Sigmoid colon (tissue), 7 donors: ENCODE measurements around the gene CACNA2D3. TPM values are rescaled to one million over a fixed set of nuclear protein-coding genes. Genes with fewer than 3 reads are reported as not detected.
"Not testable (repeated sequence)": the region's sequence is repeated elsewhere in the genome, so short reads cannot be mapped to it uniquely, and the experiment has no call there.

Experiments used
- DNase-seq: peaks from one replicate; pipeline ENCODE4 v3.0.0-alpha.2; 2019
- H3K27ac ChIP-seq, 4 donors: fragments of 200-600 bp; sonication (generic); one replicate each; pipeline ENCODE4 v1.5.1; 2016 to 2019; ENCODE audit warnings: mild to moderate bottlenecking in 1 of 4
- H3K27me3 ChIP-seq, 3 donors: fragments of 200-600 bp; sonication (generic); one replicate each; pipeline ENCODE4 v1.5.1; 2019; ENCODE audit warnings: mild to moderate bottlenecking in 1 of 3
- H3K36me3 ChIP-seq, 4 donors: fragments of 200-600 bp; sonication (generic); one replicate each; pipeline ENCODE4 v1.5.1; 2016 to 2019
- H3K4me1 ChIP-seq, 4 donors: fragments of 200-600 bp; sonication (generic); one replicate each; pipeline ENCODE4 v1.5.1; 2017 to 2019
- H3K4me3 ChIP-seq, 4 donors: fragments of 200-600 bp; sonication (generic); one replicate each; pipeline ENCODE4 v1.5.1; 2017 to 2019; ENCODE audit warnings: mild to moderate bottlenecking in 2 of 4, moderate library complexity in 1 of 4
- H3K9me3 ChIP-seq, 4 donors: fragments of 200-600 bp in 3 of 4; sonication (generic) in 3 of 4; one replicate each; pipeline versions ENCODE4 v1.5.1 to v1.6.1; 2013 to 2019
- EP300 ChIP-seq, 4 donors: sonication (generic); formaldehyde crosslinking; IDR thresholded peaks; one replicate each; pipeline ENCODE4 v1.6.1; 2017; ENCODE audit warnings: antibody characterized with exemption in 4 of 4
- POLR2A ChIP-seq, 2 donors: fragments of 450-650 bp; IDR thresholded peaks; one replicate each; pipeline ENCODE4 v1.6.1; 2016; ENCODE audit warnings: antibody characterized with exemption in 2 of 2, mild to moderate bottlenecking in 2 of 2, moderate library complexity in 2 of 2
- POLR2AphosphoS5 ChIP-seq, 4 donors: sonication (generic); formaldehyde crosslinking; IDR thresholded peaks; one replicate each; pipeline ENCODE4 v1.6.1; 2017; ENCODE audit warnings: antibody characterized with exemption in 4 of 4
- WGBS, 2 donors: extraction: QIAGEN DNeasy Blood & Tissue Kit; methylation state at CpG; one replicate each; pipeline ENCODE4 v1.1.7; 2013; 5-methylcytosine and 5-hydroxymethylcytosine counted together
- intact Hi-C: fragments of 100-400 bp; cut with DNase I; formaldehyde crosslinking; loops from one replicate; pipeline ENCODE4 v1.15.1; 2023
- polyA plus RNA-seq, 3 donors: library from polyadenylated mRNA; stranded (reverse); fragments of 200-250 nt; gene quantifications; one replicate each; pipeline ENCODE4 v1.2.3, GENCODE V29; 2013
- total RNA-seq, 4 donors: library from RNA; depleted of rRNA; stranded (reverse); fragments of >200 nt; gene quantifications; one replicate each; pipeline ENCODE4 v1.1.0, GENCODE V29; 2016
- TF ChIP-seq, protein P1 (sequence below), 4 experiments: fragments of 450-650 bp in 3 of 4; fragments of 200-600 bp in 1 of 4; IDR thresholded peaks; one replicate each; pipeline ENCODE4 v1.5.1; 2016 to 2019; ENCODE audit warnings: antibody characterized with exemption in 4 of 4, mild to moderate bottlenecking in 3 of 4, moderate library complexity in 2 of 4
- donor health status: healthy with polysubstance abuse.
- donor health status: Bipolar disorder and iron deficiency.
- donor health status: healthy.

CACNA2D3 gene
- total and polyA plus RNA-seq, 7 donors: 0.32 to 10.2 (median 4.8) TPM; not detected in 1

GRCh38 chr3:54619531-54619930 lies 497.2 kb downstream of the CACNA2D3 start:
- no peak overlapping the region for H3K4me3 ChIP-seq
- H3K27ac ChIP-seq: no peak overlapping the region
- no peaks in the 10 kb centered on the region for H3K36me3 ChIP-seq
- H3K9me3 ChIP-seq: no peaks in the 10 kb centered on the region
- H3K4me1 ChIP-seq: no peaks in the 10 kb centered on the region
- DNase-seq: no peak
- 68 to 87% methylated on average over 3 of the region's 3 CpGs for WGBS, 2 donors
- TF ChIP-seq, protein P1, sequence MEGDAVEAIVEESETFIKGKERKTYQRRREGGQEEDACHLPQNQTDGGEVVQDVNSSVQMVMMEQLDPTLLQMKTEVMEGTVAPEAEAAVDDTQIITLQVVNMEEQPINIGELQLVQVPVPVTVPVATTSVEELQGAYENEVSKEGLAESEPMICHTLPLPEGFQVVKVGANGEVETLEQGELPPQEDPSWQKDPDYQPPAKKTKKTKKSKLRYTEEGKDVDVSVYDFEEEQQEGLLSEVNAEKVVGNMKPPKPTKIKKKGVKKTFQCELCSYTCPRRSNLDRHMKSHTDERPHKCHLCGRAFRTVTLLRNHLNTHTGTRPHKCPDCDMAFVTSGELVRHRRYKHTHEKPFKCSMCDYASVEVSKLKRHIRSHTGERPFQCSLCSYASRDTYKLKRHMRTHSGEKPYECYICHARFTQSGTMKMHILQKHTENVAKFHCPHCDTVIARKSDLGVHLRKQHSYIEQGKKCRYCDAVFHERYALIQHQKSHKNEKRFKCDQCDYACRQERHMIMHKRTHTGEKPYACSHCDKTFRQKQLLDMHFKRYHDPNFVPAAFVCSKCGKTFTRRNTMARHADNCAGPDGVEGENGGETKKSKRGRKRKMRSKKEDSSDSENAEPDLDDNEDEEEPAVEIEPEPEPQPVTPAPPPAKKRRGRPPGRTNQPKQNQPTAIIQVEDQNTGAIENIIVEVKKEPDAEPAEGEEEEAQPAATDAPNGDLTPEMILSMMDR (IDR thresholded peaks at IDR 0.05): no peak
- TF ChIP-seq POLR2AphosphoS5 (IDR thresholded peaks at IDR 0.05) (no peak), POLR2A (IDR thresholded peaks at IDR 0.05) (no peak), EP300 (IDR thresholded peaks at IDR 0.05) (no peak)
- no peaks in the 10 kb centered on the region for H3K27me3 ChIP-seq
- intact Hi-C loops: no loop called here

GRCh38 chr3:54621184-54621583 lies 498.8 kb downstream of the CACNA2D3 start:
- Histone ChIP-seq H3K27ac (no peak overlapping the region), H3K4me1 (no peaks in the 10 kb centered on the region), H3K36me3 (no peaks in the 10 kb centered on the region), H3K9me3 (no peaks in the 10 kb centered on the region), H3K4me3 (no peak overlapping the region), H3K27me3 (no peaks in the 10 kb centered on the region)
- 83 to 87% methylated on average over 8 of the region's 8 CpGs for WGBS, 2 donors
- DNase-seq: no peak
- no peak for TF ChIP-seq POLR2A (IDR thresholded peaks at IDR 0.05)
- TF ChIP-seq POLR2AphosphoS5 (IDR thresholded peaks at IDR 0.05): no peak
- intact Hi-C loops: no loop called here

DNA sequence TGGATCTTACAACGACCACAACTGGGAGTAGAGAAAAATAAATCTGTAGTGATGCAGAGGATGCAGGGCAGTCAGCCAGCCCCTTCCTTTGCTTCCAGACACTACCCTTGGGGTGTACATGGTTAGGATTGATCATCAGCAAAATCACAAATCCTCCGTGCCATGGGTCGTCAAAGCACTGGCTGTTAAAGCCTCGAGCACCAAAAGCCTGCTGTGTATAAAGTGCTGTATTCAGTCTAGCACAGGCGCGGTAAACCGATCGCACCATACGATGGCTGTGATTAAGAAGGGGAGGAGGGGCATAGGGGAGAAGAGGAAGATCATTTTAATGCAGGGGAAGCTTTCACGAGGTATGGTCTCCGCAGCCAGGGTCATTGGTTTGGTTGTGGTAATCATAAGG lies 500.3 kb downstream of the CACNA2D3 start:
- H3K27me3 ChIP-seq: no peaks in the 10 kb centered on the region
- TF ChIP-seq EP300 (IDR thresholded peaks at IDR 0.05) (no peak), POLR2A (IDR thresholded peaks at IDR 0.05) (no peak)
- no peak overlapping the region for H3K4me3 ChIP-seq
- no peak overlapping the region for H3K27ac ChIP-seq
- no peak for DNase-seq
- intact Hi-C loops: no loop called here
- no peaks in the 10 kb centered on the region for H3K36me3 ChIP-seq
- WGBS, 2 donors: 86% methylated on average over 11 of the region's 11 CpGs
- H3K9me3 ChIP-seq: no peaks in the 10 kb centered on the region
- H3K4me1 ChIP-seq: no peaks in the 10 kb centered on the region

- TF ChIP-seq POLR2AphosphoS5 (IDR thresholded peaks at IDR 0.05) (no peak), EP300 (IDR thresholded peaks at IDR 0.05) (no peak), POLR2A (IDR thresholded peaks at IDR 0.05) (no peak)
- Histone ChIP-seq H3K27ac (no peak overlapping the region), H3K9me3 (no peaks in the 10 kb centered on the region), H3K36me3 (no peaks in the 10 kb centered on the region), H3K4me3 (no peak overlapping the region), H3K4me1 (no peaks in the 10 kb centered on the region), H3K27me3 (no peaks in the 10 kb centered on the region)
- no peak for DNase-seq
- intact Hi-C loops: no loop called here
- WGBS, 2 donors: 93 to 95% methylated on average over 43 of the region's 43 CpGs
Measured at GRCh38 chr3:54625805-54626787, 503.7 kb downstream of the CACNA2D3 start.

- no peak overlapping the region for H3K4me3 ChIP-seq
- intact Hi-C loops: no loop called here
- DNase-seq: no peak
- H3K9me3 ChIP-seq: no peaks in the 10 kb centered on the region
- WGBS, 2 donors: 83 to 89% methylated on average over 3 of the region's 3 CpGs
- H3K27me3 ChIP-seq: no peaks in the 10 kb centered on the region
- TF ChIP-seq POLR2AphosphoS5 (IDR thresholded peaks at IDR 0.05): no peak
- no peak for TF ChIP-seq POLR2A (IDR thresholded peaks at IDR 0.05)
- TF ChIP-seq, protein P1 (IDR thresholded peaks at IDR 0.05): no peak
- no peak for TF ChIP-seq EP300 (IDR thresholded peaks at IDR 0.05)
- H3K36me3 ChIP-seq: no peaks in the 10 kb centered on the region
- H3K4me1 ChIP-seq: no peaks in the 10 kb centered on the region
- no peak overlapping the region for H3K27ac ChIP-seq
Measured at GRCh38 chr3:54628888-54629441, 506.6 kb downstream of the CACNA2D3 start.

- H3K36me3 ChIP-seq: no peaks in the 10 kb centered on the region
- H3K4me3 ChIP-seq: no peak overlapping the region
- H3K27me3 ChIP-seq: no peaks in the 10 kb centered on the region
- WGBS, 2 donors: 85 to 87% methylated on average over 6 of the region's 6 CpGs
- no peak for DNase-seq
- H3K27ac ChIP-seq: no peak overlapping the region
- no peaks in the 10 kb centered on the region for H3K9me3 ChIP-seq
- intact Hi-C loops: no loop called here
- no peak for TF ChIP-seq POLR2A (IDR thresholded peaks at IDR 0.05)
- TF ChIP-seq POLR2AphosphoS5 (IDR thresholded peaks at IDR 0.05): no peak
- TF ChIP-seq EP300 (IDR thresholded peaks at IDR 0.05): no peak
- TF ChIP-seq, protein P1 (IDR thresholded peaks at IDR 0.05): no peak
- H3K4me1 ChIP-seq: no peaks in the 10 kb centered on the region
Measured at GRCh38 chr3:54630101-54630623, 507.8 kb downstream of the CACNA2D3 start.

GRCh38 chr3:54631001-54631400 lies 508.6 kb downstream of the CACNA2D3 start:
- DNase-seq, H3K27ac ChIP-seq, H3K36me3 ChIP-seq, H3K9me3 ChIP-seq, intact Hi-C loops, H3K4me3 ChIP-seq, H3K27me3 ChIP-seq, H3K4me1 ChIP-seq: not testable (repeated sequence)
- 91 to 95% methylated on average over 6 of the region's 6 CpGs for WGBS, 2 donors
